Activated naive CD4-positive, alpha-beta T cell treated with anti-CD3 and anti-CD28 coated beads, Interleukin-2, amount 50 U/mL, for 24 hours (primary cell): ENCODE data around the gene ASPRV1.

ENCODE experiments used
- H3K27ac Mint-ChIP-seq: one replicate; pipeline ENCODE4 v1.8.0; 2021; ENCODE audit warnings: mild to moderate bottlenecking, mixed read lengths
- H3K27me3 Mint-ChIP-seq: one replicate; pipeline ENCODE4 v1.8.0; 2021; ENCODE audit warnings: mixed read lengths
- H3K36me3 Mint-ChIP-seq: one replicate; pipeline ENCODE4 v1.8.0; 2021; ENCODE audit warnings: mixed read lengths
- H3K4me1 Mint-ChIP-seq: one replicate; pipeline ENCODE4 v1.8.0; 2021; ENCODE audit warnings: mixed read lengths
- H3K4me3 Mint-ChIP-seq: one replicate; pipeline ENCODE4 v1.8.0; 2021; ENCODE audit warnings: mild to moderate bottlenecking, mixed read lengths
- H3K9me3 Mint-ChIP-seq: one replicate; pipeline ENCODE4 v1.8.0; 2021; ENCODE audit warnings: mixed read lengths

Gene ASPRV1

GRCh38 chr2:69916106-69916505 is 45.3 kb downstream of the ASPRV1 start:
- Mint-ChIP-seq H3K36me3 (no peaks in the 10 kb centered on the region), H3K4me3 (peak overlapping the region; percentile 86), H3K27ac (peak overlapping the region; percentile 62), H3K9me3 (no peaks in the 10 kb centered on the region), H3K27me3 (no peaks in the 10 kb centered on the region), H3K4me1 (peaks cover 44% of the 10 kb centered on the region)

GRCh38 chr2:69914950-69915945 is 46.2 kb downstream of the ASPRV1 start, which contains the start of gene MXD1:
TSS of gene MXD1 (plus strand) at chr2:69915109. CDS start at chr2:69915331, 222 bp downstream.
- Mint-ChIP-seq H3K9me3 (no peaks in the 10 kb centered on the region), H3K4me1 (peaks cover 41% of the 10 kb centered on the region), H3K27ac (peak within 1 kb of the TSS; percentile 93), H3K36me3 (no peaks in the 10 kb centered on the region), H3K4me3 (peak within 1 kb of the TSS; percentile 86), H3K27me3 (no peaks in the 10 kb centered on the region)

- no peaks in the 10 kb centered on the region for H3K36me3 Mint-ChIP-seq
- H3K27ac Mint-ChIP-seq: peak overlapping the region; percentile 93
- H3K27me3 Mint-ChIP-seq: no peaks in the 10 kb centered on the region
- H3K4me3 Mint-ChIP-seq: peak overlapping the region; percentile 82
- peaks cover 41% of the 10 kb centered on the region for H3K4me1 Mint-ChIP-seq
- no peaks in the 10 kb centered on the region for H3K9me3 Mint-ChIP-seq
Observed at GRCh38 chr2:69914164-69914949, 47.1 kb downstream of the ASPRV1 start.

- Mint-ChIP-seq H3K27ac (peak overlapping the region; percentile 68), H3K36me3 (no peaks in the 10 kb centered on the region), H3K4me1 (peaks cover 28% of the 10 kb centered on the region), H3K27me3 (no peaks in the 10 kb centered on the region), H3K9me3 (no peaks in the 10 kb centered on the region), H3K4me3 (no peak overlapping the region)
Observed at GRCh38 chr2:69911985-69912563, 49.4 kb downstream of the ASPRV1 start.
